Measurements from ENCODE around the gene TEP1.

DNA sequence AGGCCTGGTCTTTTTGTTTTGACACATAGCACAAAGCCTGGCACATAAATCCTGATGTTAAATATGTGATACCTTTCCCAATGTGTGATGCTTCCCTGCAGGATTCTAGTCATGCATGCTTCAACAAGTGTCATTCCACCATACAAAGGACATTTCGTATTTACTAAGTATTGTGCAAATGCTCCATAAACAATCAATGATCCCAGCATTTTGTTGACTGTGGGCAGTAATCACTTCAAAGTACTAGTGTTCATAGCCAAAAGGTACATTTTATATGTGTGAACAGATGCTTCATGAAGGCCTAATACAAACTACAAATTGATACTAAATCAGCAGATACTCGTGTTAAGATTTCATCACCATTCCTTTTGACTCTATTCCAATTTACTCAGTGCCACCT, 84.6 kb downstream of the TEP1 start:
- TF ChIP-seq, protein P1, sequence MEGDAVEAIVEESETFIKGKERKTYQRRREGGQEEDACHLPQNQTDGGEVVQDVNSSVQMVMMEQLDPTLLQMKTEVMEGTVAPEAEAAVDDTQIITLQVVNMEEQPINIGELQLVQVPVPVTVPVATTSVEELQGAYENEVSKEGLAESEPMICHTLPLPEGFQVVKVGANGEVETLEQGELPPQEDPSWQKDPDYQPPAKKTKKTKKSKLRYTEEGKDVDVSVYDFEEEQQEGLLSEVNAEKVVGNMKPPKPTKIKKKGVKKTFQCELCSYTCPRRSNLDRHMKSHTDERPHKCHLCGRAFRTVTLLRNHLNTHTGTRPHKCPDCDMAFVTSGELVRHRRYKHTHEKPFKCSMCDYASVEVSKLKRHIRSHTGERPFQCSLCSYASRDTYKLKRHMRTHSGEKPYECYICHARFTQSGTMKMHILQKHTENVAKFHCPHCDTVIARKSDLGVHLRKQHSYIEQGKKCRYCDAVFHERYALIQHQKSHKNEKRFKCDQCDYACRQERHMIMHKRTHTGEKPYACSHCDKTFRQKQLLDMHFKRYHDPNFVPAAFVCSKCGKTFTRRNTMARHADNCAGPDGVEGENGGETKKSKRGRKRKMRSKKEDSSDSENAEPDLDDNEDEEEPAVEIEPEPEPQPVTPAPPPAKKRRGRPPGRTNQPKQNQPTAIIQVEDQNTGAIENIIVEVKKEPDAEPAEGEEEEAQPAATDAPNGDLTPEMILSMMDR (IDR thresholded peaks at IDR 0.05) = no peak
- TF ChIP-seq POLR2AphosphoS5 (IDR thresholded peaks at IDR 0.05) = no peak

All from esophagus muscularis mucosa (tissue), 3 donors.